ENCODE measurements around the gene CARMIL1. TPM values are rescaled to one million over a fixed set of nuclear protein-coding genes. Genes with fewer than 3 reads are reported as not detected.
"Not testable (repeated sequence)": the region's sequence is repeated elsewhere in the genome, so short reads cannot be mapped to it uniquely, and the experiment has no call there.

CARMIL1 gene
- polyA plus RNA-seq, 1 donor, result 2.2 TPM

DNA sequence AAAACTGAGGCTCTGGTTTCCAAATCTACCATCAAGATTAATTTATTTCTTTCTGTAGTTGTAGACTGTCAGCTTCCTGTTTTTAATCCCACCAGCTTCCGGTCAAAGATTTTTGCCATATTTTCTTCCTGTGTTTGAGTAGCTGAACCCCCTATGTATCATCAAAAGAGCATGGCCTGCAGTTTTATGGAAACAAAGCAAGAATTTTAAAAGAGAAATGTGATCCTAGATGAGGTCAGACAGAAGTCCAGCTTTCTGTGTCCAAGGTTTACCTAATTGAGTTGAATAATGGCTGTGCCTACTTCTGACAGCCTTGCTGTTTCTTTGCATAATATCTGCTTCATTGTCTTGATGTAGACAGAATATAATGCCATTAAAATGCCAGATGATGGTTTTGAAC lies 163.7 kb downstream of the CARMIL1 start:
- no peak for DNase-seq (ENCODE audit: low read depth)

DNA sequence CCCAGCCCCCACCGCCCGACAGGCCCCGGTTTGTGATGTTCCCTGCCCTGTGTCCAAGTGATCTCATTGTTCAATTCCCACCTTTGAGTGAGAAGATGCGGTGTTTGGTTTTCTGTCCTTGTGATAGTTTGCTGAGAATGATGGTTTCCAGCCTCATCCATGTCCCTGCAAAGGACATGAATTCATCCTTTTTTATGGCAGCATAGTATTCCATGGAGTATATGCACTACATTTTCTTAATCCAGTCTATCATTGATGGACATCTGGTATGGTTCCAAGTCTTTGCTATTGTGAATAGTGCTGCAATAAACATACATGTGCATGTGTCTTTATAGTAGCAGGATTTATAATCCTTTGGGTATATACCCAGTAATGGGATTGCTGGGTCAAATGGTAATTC lies 165.3 kb downstream of the CARMIL1 start:
- not testable (repeated sequence) for DNase-seq (ENCODE audit: low read depth)

DNA sequence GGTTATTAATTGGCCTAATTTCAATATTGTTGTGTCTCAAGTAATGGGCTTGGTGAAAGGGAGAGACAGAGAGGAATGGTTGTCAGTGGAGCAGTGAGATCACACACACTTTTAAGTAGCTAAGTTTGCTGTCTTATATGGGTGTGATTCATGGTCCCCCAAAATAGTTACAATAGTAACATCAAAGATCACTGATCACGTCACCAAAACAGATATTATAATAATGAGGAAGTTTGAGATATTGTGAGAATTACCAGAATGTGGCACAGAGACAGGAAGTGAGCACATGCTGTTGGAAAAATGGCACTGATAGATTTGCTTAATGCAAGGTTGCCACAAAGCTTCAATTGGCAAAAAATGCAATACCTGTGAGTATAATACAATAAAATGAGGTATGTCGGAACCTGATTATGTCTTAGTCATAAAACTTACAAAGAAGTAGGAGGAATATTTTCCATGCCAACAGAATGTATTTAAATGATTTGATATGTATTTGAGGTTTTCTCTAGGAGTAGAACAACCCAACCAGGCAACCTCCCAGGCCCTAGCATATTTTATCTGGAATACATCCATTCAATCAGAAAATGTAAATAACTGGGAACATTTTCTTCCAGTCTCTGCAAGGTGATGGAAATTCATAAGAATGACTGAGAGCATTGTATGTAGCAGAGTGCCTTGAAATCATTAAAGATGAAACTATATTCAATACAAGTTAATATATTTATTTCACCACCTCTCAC lies 167.8 kb downstream of the CARMIL1 start:
- DNase-seq (ENCODE audit: low read depth), result no peak

DNA sequence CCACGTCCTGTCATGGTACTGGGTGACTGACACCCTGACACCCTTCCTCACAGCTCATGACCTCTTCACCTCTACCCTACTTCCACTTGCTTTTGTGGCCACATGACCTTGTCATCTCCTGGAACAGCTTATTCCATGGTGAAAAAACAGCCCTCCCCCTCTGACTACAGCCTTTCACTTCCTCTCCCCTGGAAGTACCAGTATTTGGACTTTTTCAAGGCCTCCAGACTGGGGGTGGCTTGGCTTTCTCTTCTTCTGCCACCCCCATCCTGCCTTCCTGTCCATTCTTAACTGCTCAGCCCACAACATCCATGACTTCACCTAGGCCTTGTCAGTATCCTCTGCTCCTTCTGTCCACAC lies 168.4 kb downstream of the CARMIL1 start:
- DNase-seq (ENCODE audit: low read depth), result no peak

DNA sequence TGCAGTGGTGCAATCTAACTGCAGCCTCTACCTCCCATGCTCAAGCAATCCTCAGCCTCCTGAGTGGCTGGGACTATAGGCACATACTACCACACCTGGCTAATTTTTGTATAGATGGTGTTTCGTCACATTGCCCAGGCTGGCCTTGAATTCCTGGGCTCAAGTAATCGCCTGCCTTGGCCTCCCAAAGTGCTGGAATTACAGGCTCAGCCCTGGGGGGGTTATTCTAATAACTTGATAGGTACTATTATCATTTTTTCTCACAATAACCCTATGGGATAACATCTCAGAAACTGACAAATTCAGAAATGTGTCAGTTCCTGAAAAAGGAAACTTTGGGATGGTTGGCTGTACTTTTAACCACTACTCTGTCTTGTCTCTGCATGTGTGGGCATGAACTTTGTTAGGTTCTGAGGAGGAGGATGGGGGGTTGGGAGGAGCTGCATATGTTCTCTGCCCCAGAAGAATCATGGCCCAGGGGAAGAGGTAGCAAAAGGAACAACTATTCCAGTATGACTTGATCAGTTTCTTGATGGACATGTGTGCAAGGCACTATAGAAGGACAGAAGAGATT lies 169.9 kb downstream of the CARMIL1 start:
- DNase-seq (ENCODE audit: low read depth), result no peak

DNA sequence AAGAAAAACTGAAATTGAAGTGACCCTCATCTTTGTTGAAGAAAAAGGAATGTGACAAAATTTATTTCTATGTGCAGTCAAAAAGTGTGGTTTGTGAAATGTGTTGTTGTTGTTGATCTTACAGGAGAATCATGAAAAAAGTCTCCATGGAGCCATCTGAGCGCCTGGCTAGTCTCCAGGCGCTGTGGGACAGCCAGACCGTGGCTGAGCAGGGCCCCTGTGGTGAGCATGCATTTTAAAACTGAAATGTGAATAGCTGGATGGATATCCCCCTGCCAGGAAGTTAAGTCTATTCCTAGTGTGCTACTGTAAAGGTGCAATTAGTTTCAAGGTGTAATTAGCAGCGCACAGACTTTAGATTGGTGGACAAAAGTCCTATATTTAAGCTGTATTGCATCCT lies 170.6 kb downstream of the CARMIL1 start:
- DNase-seq (ENCODE audit: low read depth), result no peak

DNA sequence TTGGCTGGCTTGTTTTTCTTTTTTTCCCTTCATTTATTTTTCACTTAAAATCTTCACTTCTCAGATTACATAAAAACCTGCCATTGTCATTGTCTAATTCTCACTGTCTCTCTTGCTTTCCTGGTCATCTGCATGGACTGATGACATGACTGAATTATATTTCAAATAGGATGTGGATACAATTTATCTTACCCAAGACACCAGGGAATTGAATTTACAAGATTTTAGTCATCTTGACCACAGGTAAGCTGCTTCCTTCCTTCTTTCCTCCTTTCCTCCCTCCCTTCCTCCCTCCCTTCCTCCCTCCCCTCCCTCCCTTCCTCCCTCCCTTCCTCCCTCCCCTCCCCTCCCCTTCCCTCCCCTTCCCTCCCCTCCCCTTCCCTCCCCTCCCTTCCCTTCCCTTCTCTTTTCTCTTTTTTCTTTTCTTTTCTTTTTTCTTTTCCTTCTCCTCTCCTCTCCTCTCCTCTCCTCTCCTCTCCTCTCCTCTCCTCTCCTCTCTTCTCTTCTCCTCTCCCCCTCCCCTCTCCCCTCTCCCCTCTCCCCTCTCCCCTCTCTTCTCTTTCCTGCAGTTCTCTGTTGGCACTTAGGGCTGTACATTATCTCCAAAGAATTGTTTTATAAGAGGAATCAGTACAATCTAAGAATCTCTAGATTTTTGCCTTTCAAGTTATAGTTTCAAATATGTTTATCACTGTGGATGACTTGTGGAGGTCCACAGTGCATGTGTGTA lies 171.5 kb downstream of the CARMIL1 start:
- DNase-seq (ENCODE audit: low read depth), result no peak

DNA sequence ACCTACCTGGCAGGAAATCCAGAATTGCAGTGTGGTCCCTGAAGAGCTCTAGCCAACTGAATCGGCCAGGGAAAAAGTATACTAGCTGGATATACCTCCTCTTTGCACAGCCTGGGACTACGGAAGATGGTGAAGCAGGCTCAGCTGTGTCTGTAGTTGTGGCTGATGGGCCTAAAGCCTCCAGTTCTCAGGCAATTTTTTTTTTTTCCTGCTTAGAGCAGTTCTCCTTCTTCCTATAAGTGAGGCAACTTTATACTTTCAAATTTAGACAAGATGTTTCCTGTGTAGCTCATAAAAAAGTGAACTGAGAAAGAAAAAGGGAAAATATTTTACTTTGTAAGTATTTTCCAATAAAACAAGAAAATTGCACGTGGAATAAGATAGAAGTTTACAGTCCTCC lies 172.9 kb downstream of the CARMIL1 start:
- no peak for DNase-seq (ENCODE audit: low read depth)

DNA sequence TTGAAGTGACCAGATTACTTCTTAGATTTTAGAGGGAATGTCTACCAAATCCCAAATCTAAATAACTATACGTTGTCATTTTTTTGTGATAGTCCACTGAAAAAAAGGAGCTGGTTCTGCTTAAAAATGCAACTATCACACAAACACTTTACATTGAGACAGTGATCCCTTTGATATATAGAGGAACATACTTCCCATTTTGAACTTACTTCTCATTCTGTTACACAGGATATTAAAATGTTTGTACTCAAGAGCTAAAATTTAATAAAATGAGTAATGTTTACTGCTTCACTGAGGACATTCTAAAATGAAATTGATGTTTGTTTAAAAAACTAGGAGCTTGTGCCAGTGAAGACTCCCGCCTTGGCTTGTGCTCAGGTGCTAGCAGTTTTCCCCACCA lies 174.1 kb downstream of the CARMIL1 start:
- no peak for DNase-seq (ENCODE audit: low read depth)

DNA sequence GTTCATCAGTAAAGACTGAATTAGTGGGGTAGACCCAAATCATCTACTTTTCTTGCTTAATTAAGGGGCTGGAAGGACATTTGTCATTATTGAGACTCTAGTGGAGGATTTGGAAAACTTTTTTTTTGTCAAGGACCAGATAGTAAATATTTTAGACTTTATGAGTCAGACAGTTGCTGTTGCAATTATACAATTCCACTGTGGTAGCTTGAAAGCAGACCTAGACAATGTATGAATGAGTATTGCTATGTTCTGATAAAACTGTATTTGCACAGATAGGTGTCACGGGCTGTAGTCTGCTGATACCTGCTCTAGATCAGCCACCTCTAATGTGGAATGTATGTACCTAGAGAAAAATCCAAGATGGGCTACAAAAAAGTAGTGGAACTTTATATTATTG lies 175.0 kb downstream of the CARMIL1 start:
- DNase-seq (ENCODE audit: low read depth), result no peak

DNA sequence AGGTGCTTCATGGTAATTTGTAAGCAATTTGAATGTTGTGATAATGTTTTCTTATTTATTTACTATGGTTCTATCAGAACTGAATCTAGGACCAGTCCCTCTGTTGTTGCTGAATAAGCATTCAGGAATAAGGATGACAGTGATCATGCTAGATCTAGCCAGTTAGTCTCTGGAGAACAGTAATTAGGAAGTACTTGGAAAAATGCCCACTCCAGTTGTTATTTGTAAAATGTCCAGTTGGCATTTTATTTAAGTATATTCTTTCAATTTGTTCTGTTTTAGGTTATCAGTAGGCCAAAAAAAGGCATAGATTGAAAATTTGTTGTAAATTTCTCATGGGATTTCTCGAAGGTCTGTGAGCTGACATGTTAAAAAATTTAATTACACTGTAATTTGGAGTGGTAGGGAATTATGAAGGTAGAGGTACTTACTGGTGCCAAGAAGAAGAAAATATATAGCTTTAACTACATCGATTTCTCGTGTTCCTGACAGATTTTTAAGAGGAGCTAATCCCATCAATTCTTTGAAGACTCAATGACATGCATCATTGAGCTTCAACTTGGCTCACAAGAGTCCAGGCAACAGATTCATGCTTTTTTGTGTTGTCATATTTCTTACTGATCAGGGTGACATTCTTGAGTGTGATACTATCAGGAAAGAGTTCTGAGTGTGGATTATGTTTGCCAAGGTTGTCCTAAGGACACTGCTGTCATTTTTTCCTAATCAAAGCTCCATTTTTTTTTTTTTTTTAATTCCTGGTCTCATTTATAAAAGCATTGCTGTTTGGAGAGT lies 177.3 kb downstream of the CARMIL1 start:
- DNase-seq (ENCODE audit: low read depth), result no peak

DNA sequence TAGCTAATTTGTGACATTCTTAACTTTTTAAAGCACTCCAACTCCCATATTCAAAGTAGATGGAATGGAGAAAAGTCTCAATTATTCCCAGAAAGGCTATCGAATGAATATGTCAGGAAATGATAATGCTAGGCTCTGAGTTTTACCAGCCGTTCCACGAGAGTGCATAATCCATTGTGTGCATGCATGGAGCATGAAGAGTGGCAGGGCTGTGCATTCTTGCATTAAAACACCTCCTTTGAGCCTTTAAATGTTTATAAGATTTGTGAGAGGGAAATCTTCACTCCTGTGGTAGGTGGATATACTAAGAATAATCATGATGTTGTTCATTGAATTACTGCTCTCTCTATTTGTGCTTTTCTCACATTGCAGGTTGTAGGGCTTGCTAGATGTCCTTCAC lies 178.3 kb downstream of the CARMIL1 start:
- no peak for DNase-seq (ENCODE audit: low read depth)

DNA sequence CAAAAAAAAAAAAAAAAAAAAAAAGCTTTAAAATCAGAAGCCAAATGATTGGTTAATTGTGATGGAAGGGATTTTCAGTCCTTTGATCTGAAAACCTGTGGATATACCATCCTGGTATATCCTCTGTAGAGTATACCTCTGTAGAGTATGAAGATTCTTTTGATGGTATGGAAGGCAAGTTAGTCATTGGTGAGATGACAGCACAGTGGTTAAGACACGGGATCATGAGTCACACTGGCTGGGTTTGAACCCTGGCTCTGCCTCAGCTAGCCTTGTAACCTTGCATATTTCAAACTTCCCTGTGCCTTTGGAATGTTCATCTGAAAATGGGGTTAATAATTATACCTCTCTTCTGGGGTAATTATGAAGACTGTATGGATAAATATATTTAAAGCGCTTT lies 179.3 kb downstream of the CARMIL1 start:
- DNase-seq (ENCODE audit: low read depth), result no peak

DNA sequence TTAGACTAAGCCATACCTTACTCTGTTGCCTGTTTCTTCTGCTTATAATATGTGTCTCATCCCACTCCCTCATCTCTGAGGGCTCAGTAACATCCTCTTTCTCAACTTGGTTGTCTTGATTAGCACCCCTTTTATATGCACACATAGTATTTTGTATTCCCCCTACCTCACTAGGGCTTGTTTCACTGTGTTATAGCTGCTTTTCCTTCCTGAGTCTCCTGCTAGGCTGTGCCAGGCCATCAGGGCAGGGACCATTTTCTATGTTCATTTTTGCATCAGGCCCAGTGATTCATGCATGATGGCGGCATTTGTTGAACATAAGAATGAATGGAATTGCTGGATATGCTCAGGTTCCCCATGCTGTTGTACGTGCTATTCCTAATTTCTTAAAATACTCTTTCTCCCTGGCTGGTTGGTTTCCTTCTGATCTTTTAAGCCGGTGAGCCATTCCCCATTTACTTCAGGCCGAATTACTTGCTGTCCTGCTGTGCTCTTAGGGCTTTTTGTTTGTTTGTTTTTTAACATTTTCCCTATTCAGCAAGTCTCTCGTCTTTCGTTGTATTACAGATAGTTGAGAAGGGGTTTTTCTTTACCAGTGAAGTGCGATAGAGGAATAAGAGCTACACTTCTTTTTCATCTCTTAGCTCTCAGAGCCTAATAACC lies 183.2 kb downstream of the CARMIL1 start:
- DNase-seq (ENCODE audit: low read depth), result no peak

DNA sequence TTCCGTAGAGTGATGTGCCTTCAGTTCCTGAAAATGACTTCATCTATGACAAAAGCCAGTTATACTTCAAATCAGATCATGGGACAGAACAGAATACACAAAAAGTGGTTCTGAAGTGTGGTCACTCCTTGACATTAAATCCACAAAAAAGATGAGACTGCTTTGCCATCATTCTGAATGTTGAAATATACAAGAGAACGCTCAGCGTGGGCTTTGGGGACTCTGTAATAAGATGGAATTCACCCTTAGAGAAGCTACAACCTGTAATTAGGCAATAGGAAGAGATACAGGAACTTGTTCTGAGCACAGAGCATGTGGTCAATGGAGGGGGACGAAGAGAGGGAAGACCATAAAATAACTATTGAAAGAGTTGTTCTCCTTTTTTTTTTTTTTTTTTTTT lies 184.3 kb downstream of the CARMIL1 start:
- no peak for DNase-seq (ENCODE audit: low read depth)

DNA sequence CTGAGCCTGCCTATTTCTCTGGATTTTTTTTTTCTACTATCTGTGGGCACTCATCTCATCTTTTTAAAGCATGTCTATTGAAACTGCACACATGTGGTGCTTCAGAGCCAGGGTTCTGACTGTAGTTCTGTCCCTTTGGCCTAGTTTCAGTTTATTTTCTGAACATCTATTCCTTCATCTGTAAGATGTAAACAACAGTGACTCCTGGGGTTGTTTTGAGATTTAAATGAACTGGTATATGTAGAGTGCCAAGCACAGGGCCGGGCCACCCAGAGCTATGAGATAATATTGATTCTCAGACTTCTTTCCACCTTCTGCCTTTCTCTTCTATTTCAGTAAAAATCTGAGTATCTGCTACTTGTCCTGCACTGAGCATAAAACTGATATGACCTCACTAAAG lies 185.1 kb downstream of the CARMIL1 start:
- DNase-seq (ENCODE audit: low read depth), result no peak

DNA sequence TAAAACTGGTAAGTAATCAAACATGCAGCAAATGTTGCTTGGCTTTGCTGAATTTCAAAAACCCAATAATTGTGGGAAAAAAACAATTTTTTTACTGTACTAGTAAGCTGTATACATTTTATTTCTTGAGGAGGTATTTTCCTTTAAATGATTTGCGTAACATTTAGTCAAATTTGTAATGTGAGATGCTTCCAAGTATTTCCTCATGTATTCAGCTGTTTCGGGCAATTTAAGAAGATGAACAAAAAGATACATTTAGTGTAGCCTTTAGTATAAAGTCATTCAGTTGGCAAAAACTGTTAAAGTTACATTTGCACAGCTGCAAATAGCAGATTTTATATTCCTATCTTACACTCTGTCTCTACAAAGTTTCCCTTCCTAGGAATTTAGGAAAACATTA lies 186.8 kb downstream of the CARMIL1 start:
- peak; percentile 49 for DNase-seq (ENCODE audit: low read depth)

DNA sequence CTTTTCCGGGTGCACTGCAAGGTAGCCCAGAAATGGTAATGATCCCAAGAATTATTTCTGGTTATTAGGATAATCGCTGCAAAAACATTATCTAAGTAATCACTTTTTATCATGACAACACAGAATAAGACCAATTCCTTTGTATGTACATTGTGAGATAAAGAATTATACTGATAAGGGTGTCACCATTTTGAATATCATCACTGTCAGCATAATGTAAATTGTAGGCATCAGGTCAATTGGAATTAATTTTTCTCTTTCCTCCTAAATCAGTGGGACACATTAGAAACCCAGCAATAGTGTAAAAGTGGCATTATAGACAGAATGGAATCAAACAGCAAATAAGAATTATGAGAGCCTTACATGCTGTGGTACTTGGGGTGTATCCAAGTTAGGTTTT lies 189.7 kb downstream of the CARMIL1 start:
- DNase-seq (ENCODE audit: low read depth), result no peak

DNA sequence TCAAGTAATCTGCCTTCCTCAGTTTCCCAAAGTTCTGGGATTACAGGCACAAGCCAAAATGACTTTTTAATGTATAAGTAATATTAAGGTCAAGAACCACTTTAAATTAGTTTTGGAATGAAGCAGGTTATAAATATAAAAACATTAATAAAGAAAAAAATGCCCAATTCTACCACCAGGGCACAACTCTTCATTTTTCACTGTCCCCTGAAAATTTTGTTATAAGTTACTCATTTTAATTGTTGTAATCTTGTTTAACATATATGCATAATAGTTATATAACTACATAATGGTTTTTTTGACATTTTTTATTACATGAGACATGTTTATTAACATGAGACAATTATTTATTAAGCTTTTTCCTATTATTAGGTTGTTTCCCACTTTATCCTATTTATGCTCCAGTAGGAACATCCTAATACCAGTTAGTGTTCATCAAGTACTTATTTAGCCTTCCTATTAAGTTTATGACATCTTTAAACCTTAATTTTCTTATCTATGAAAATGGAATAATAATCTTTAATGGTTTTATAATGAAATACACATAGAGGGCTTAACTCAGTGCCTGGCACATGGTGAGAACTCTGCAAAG lies 190.7 kb downstream of the CARMIL1 start:
- DNase-seq (ENCODE audit: low read depth), result no peak

DNA sequence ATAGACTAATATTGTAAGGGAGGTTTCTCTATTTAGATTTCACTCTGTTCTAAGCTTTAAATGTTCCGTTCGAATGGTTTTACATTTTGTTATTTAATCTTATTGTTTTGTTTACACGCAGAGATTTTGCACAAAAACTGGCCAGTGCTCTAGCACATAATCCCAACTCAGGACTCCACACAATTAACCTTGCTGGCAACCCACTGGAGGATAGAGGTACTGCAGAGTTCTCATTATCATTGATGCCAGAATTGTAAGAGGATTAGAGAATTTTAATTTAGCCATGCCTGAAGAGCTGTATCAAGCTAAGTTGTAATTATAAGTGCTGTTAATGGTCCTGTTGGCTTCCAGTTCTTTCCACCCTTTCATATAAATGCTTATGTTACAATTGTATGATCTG lies 193.1 kb downstream of the CARMIL1 start:
- DNase-seq (ENCODE audit: low read depth), result no peak

DNA sequence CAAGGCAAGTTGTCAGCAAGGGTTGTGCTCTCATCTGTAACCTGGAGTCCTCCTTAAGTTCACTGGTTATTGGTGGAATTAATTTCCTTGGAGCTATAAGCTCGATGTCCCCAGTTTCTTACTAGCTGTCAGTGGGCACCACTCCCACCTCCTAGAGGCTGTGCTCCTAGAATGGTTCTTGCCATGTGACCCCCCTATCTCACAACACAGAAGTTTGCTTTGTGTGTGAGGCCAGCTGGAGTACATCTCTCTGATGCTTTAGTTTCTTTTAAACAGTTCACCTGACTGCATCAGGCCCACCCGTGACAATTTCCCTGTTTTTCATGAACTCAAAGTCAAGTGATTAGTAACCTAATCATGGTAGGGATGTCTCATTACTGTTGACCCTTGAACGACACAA lies 193.7 kb downstream of the CARMIL1 start:
- DNase-seq (ENCODE audit: low read depth), result no peak

DNA sequence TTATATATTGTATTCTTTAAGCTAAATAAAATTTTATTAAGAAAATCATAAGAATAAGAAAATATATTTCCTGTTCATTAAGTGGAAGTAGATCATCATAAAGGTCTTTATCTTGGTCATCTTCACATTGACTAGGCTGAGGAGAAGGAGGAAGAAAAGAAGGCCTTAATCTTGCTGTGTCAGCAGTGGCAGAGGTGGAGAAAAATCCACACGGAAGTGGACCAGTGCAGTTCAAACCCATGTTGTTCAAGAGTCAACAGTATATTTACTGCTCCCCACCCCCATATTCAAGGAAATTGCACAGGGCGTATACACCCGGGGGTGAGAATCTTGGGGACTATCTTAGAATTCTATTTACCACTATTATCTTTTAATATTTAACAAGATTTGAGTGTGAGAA lies 194.3 kb downstream of the CARMIL1 start:
- DNase-seq (ENCODE audit: low read depth), result no peak
